ENCODE results near the gene LIN37.

The LIN37 gene, protein sequence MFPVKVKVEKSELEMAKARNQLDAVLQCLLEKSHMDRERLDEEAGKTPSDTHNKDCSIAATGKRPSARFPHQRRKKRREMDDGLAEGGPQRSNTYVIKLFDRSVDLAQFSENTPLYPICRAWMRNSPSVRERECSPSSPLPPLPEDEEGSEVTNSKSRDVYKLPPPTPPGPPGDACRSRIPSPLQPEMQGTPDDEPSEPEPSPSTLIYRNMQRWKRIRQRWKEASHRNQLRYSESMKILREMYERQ

DNA sequence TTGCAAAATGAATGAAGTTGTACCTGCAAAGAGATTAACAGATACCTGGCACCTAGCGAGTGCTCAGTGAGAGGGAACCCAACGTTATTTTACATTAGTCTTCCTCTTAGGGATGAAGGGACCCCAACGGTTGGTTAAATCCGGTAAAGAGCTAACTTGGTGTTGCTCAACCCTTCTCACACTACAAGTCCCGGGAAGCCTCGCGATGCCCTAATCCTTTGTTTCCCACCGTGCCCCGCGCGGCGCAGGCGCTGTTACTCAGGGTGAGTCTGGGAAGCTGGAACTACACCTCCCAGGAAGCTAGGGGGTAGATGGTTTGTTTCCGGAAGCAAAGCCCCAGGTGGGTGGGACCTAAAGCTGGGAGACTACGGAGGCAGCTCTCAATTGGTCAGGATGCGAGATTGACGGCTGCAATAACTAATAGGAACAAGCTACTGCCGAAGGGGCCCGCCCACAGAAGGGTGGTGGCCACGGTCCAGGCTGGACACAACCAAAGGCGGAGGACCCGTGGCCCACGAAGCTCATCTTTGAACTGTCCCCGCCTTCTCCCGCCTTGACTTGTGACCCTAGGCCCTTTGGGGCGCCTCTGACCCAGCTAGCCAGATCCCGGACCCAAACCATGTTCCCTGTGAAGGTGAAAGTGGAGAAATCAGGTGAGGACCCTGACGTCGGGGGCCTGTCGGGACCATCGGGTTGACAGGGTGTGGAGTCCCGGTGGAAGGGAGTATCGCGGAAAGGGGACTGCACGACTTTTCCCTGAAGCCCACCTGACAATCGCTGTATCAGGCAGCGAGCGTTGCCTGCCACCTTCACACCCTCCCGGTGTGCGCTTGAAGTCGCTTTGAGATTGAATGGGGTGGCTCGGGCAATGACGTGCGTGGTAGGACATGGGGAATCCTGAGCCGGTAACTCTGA is at the start of gene LIN37:
TSS of gene LIN37 (plus strand) at position 471 of the 915 bp plus-strand sequence. CDS start at position 620, 149 bp downstream.
- peak; percentile 100 for DNase-seq (ENCODE audit: low spot score)

DNA sequence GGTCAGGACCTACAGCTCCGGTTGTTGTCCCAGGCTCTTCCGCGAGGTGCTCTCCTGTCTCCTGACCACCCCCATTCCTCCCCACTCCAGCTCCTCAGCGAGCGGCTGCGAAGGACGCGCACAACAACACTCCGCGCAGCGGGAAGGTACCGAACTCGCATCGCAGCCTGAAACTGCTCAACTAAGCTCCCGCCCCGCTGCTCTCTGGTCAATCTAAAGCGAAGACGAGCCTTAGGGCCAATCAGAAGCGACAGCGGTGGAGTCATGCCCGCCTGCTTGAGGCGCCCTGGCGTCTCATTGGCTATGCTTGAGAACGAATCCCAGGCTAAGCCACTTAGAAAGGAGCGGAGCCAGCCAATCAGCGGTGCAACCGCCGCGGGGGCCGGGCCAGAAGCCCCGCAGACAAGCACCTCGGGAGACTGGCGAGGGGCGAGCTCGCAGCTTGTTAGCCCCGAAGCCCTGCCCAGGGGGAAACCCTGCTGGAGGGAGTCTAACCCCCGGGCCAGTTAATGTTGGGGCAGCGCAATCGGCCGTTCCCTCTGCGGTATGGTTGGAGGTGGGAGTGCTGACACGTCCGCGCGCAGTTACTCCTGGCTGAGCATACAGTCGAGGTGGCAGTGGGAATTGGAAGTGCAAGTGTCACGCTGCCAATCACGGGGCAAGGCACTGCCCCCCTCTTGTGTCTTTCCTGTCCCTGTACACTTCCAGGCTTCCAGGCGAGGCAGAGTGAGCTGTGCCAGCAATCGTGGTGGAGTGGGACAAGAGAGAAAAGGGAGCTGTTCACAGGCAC is 46.0 kb upstream of the LIN37 start:
- DNase-seq (ENCODE audit: low spot score) = peak; percentile 100

DNA sequence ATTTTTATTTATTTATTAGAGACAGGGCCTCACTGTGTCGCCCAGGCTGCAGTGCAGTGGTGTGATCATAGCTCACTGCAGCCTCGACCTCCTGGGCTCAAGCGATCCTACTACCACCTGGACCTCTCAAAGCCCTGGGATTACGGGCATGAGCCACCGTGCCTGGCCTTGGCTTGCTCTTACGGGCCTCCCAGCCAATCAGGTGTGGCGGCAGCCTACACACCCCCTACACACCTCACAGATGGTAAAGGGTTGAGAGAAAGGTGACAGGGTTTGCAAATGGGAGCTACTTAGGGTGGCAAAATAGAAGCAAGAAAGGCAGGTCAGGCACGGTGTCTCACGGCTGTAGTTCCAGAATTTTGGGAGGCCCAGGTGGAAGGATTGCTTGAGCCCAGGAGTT is 45.0 kb upstream of the LIN37 start:
- no peak for DNase-seq (ENCODE audit: low spot score)

DNA sequence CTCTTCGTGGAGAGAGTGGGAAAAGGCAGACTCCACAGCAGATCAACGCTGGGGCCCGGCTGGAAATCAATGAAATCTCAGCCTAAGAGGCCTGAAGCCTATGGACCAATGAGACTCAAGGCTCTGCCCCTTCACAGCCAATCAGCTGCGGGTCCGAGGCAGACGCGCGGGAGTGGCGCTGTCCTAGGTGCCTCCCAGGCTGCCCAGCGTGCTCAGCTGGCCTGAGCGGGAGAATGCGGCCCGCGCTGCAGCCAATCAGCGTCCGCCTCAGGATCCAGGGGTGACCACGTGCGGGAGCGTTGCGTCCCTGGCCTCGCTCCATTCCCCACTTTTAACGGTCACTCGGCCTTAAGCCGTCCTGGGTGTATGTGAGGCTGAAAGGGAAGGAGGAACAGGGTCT is 44.2 kb upstream of the LIN37 start, which contains the start of gene ZBTB32:
TSS of gene ZBTB32 (plus strand) at position 341 of the 400 bp plus-strand sequence. CDS start 10,069 bp downstream, outside the sequence.
- DNase-seq (ENCODE audit: low spot score) = no peak

DNA sequence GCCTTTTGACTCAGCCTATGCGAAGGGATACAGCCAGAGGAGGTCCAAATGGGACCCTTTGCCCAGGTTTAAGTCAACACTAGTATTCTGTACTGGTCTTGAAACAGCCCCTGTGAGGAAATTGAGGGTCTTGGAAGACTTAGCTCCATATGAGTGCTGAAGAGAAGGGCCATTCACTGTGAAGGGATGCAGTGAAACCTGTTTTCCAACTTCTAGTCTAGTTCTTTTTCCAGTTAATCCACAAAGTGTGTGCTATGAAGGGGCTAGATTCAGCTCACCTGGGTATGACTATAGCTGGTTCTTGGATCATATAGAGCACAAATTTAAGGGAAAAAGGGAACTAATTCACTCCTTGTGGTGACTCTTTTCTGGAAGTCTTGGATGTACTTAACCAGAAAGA is 40.0 kb upstream of the LIN37 start:
- no peak for DNase-seq (ENCODE audit: low spot score)

DNA sequence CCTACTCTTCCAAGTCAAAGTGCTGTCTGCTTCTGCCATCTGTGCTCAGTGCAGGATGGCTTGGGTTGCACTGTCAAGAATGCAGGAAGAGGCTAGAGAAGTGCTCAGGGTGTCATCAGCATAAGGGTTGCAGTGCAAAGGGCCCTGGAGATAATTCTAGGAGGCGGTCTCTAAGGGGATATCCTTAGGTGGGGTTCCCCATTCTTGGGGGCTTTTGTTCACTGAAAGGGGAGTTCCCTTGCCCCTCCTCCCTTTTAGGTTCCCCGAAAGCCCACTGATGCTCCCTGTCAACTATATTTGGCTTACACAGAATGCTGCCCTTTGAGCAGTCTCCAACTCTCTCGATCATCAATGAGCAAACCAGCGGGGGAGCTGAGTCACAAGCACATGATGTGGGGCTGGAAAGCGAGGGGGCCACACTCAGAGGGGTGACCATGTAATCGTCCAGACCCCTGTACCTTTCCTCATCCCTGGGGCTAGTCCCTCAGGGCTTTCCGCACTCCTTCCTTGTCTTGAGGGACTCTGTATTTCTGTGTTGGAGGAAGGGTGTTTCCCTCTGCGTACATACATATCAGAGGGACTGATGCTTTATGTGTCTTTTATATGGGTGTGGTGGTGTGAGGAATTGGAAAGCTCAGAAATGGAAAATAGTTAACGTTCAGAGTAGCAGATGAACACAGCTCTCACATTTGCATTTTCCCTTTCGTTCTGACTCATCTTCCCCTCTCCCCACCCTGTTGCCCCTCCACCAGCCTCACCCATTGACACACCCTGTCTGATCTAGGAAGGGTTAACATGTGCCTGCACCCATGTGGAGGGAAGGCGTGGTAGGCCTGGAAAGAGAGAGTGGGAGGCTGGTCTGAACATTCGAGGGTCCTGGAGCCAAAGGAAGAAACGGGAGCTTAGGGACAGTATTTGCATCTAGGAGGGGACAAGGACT is 37.3 kb upstream of the LIN37 start:
- peak; percentile 36 for DNase-seq (ENCODE audit: low spot score)

DNA sequence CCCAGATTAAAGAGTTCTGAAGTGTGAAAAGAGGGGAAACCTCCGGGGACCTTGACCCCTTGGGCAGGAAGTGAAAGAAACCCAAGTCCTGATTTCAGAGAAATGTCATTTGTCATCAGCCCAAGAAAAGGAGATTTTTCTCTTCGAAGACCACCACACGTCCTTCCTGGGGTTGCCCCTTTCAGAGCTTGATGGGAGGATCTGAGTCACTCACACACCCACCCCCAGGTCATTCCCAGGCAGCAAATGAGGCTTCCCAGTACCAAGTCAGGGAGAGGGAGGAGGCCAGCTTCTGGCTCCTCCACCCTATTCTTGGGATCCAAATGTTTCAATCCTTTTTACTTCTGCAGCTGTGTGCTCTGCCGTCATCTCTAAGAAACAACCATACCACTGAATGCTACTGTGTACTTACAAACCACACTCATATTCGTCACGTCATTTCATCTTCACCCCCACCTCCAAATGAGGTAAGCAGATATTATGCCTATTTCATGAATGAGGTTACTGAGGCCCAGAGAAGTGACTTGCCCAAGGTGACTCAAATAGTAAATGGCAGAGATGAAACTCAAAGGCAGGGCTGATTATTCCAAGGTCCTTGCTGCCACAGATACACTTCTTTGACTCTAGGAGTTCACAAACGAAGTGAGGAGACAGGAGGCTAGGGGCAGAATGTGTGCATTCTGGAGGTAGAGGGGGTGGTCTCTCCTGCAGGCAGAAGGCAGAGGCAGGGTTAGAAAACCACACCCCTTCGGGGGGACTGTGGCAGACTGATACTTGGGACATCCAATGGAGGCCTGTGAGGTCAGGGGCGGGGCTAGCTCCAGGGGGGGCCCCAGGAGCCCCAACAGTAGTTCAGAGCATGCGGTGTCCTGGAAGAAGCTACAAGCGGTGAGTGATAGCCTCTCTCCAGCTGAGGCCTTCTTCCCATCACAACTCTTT is 35.5 kb upstream of the LIN37 start:
- DNase-seq (ENCODE audit: low spot score) = no peak

DNA sequence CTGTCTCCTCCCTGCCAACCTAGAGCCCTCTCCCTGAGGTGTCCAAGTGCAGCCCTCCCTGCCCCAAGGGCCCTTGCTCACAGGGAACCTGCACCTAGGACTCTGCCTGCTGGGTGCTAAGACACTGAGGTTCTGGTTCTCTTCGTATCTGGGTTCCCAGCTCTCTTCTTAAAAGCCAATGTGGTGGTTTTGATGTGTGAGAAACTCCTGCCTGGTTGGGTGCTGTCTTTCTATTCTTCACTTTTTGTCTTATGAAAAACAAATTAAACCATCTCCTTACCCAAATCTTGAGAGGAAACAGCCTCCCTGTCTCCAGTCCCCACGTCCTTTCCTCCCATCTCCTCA is 34.9 kb upstream of the LIN37 start:
- no peak for DNase-seq (ENCODE audit: low spot score)

DNA sequence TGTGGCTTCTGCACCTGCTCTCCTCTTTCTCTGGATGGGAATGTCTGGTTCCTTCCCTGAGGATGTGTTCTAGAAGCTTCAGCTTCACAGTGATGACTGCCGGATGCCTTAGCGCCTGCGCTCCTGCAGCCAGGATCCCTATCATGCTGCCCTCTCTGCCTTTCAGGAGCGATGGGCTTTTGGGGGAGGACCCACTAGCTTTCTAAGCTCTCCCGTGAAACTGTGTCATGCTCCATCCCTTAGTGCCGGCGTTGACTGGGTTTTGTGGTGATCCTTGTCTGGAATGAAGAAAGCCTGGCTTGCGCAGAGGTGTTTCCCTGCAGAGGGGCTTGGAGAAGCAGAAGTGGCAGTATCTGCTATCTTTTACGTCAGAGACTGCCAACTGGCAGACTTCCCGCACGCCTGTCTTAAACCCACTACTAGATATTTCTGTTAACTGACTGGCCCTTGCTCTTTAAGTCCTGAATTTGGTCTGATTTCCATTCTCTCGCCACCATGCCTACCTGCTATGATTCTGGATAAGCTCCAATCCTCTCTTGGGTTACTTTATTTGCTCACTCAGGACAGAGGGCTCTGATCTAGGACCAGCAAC is 34.4 kb upstream of the LIN37 start:
- DNase-seq (ENCODE audit: low spot score) = no peak

DNA sequence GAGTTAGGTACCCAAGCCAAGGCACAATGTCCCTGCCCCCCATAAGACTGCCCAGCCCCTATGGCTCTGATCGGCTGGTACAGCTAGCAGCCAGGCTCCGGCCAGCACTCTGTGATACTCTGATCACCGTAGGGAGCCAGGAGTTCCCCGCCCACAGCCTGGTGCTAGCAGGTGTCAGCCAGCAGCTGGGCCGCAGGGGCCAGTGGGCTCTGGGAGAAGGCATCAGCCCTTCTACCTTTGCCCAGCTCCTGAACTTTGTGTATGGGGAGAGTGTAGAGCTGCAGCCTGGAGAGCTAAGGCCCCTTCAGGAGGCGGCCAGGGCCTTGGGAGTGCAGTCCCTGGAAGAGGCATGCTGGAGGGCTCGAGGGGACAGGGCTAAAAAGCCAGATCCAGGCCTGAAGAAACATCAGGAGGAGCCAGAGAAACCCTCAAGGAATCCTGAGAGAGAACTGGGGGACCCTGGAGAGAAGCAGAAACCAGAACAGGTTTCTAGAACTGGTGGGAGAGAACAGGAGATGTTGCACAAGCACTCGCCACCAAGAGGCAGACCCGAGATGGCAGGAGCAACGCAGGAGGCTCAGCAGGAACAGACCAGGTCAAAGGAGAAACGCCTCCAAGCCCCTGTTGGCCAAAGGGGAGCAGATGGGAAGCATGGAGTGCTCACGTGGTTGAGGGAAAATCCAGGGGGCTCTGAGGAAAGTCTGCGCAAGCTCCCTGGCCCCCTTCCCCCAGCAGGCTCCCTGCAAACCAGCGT is 33.6 kb upstream of the LIN37 start:
- DNase-seq (ENCODE audit: low spot score) = no peak

DNA sequence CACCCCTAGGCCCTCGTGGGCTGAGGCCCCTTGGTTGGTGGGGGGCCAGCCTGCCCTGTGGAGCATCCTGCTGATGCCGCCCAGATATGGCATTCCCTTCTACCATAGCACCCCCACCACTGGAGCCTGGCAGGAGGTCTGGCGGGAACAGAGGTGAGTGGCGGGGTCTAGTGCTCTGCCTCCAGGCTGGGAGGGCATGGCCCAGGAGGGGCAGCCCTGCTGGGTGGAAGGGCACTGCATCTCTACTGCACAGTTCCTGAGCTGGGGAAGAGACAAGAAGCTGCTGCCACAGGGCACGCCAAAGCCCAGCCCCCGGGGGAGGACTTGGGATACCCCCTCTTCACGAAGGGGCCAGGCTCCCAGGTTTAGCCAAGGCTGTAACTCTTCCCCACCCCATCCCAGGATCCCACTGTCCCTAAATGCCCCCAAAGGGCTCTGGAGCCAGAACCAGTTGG is 33.0 kb upstream of the LIN37 start:
- DNase-seq (ENCODE audit: low spot score) = no peak

DNA sequence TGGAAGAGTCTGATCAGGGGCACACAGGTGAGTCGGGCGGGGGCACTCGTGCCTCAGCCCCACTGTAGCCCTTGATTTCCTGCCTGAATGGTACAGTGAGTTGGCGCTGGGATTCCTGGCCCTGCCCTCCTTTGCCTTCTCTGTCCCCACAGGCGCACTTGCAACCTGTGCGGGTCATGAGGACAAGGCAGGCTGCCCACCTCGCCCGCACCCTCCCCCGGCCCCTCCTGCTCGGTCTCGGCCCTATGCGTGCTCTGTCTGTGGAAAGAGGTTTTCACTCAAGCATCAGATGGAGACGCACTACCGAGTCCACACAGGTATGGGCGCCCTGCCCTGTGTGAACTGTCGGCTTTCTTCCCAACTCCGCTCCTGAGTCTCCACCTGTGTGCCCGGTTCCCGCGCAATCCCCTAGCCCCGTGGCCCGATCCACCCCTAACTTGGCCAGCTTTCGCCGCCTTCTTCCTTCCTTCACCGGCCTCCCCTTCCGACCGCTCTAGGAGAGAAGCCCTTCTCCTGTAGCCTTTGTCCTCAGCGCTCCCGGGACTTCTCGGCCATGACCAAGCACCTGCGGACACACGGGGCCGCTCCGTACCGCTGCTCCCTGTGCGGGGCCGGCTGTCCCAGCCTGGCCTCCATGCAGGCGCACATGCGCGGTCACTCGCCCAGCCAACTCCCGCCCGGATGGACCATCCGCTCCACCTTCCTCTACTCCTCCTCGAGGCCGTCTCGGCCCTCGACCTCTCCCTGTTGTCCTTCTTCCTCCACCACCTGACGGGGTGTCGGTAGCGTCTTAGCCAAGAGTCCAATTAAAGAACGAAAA is 32.2 kb upstream of the LIN37 start:
- DNase-seq (ENCODE audit: low spot score) = peak; percentile 64

DNA sequence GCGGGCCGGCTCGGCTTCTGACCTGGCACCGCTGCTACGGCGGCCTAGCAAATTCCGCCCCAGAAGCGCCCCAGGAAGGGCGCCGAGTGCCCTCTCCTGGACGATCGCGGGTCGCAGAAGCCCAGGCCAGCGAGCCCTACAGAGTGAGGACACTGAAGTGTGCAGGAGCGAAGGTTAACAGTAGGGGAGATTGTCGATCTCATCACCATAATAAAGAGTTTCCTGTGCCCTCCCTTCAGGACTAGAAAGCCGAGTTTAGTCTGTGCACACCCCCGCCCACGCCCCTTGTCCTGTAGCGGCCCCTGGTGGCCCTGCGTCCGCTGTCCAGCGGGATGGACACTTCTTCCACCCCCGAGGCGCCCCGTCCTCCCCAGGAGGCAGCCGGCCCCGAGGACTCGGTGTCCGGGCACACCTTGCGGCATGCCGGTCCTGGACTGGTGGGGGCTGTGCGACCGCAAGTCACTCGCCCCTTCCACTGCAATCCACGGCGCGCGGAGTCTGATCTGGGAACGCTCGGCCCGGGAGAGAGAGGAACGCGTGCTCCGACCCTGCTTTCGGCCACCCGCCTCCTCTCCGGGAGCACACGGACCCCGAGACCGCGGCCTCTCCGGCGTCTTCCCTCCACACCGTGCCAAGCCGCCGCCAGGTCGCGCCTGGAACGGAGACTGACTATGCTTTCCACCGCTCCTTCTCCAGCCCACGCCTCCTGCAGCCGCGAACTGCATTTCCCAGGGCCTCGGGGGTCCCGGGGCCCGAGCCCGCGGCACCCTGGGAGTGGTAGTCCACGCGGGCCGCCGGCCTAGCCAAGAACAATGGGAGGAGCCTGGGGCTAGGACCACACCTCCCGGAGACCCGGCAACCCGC is 31.3 kb upstream of the LIN37 start:
- DNase-seq (ENCODE audit: low spot score) = peak; percentile 99

DNA sequence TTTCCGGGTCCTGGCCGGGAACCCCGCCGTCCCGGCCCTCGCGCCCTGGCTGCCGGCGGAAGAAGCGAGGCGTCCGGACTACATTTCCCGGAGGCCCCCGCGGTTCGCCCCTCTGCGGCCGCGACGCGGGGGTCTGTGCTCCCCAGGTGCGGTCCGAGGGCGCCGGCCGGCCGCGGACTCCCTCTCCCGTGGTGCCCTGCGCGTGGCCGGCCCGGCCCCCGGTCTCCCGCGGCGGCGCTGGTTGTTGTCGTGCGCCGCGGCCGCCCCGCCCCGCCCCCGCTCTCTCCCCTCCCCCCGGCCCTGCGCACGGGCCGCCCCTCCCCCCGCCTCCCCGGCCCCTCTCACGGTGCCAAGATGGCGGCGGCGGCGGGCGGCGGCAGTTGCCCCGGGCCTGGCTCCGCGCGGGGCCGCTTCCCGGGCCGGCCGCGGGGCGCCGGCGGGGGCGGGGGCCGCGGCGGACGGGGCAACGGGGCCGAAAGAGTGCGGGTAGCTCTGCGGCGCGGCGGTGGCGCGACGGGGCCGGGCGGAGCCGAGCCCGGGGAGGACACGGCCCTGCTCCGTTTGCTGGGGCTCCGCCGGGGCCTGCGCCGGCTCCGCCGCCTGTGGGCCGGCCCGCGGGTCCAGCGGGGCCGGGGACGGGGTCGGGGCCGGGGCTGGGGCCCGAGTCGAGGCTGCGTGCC is 30.6 kb upstream of the LIN37 start, which contains the start of gene KMT2B:
TSS of gene KMT2B (plus strand) at position 339 of the 680 bp plus-strand sequence. CDS start at position 355, 16 bp downstream.
- DNase-seq (ENCODE audit: low spot score) = peak; percentile 99

DNA sequence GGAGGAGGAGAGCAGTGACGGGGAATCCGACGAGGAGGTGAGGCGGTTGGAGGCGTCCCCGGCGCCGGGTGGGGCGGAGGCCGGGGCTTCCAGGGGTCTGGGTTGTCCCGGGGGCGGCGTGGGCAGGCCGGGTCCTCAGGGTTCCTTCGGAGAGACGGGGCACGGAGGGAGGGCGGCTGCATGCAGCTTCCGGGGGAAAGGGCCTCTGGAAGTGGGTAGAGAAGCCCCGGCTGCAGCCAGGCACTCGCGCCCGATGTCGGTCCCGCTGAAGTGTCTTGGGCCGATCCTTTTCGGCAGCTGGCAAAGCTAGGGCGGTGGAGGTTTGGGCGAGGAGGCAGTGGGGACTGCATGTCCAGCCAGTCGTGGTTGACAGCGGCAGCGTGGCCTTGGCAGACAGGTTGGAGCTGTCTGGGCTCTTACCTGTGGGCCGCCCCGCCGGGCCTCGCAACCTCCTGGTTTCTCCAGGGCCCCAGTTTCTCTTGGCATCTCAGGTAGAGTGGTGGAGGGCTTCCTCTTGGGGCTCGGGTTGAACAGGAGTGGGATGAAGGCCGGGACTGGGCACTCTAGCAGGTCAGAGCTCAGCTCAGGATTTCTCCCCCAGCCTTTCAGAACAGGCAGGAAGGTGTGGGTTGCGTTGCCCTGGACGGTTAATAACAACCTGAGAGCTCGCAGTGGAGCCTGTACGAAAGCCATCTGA is 29.9 kb upstream of the LIN37 start:
- DNase-seq (ENCODE audit: low spot score) = peak; percentile 29
